Measurements from ENCODE around the gene APP.

Gene APP

GRCh38 chr21:25906587-25906986 is 264.0 kb downstream of the APP start:
- ATAC-seq, result no peak
- TF ChIP-seq GLIS3 (CRISPR knock-in tag; IDR thresholded peaks at IDR 0.05) (no peak), OSR1 (CRISPR knock-in tag; IDR thresholded peaks at IDR 0.05) (no peak), ZNF70 (CRISPR knock-in tag; IDR thresholded peaks at IDR 0.05) (no peak), BACH2 (CRISPR knock-in tag; IDR thresholded peaks at IDR 0.05; ENCODE audit: borderline replicate concordance) (no peak), RARB (CRISPR knock-in tag; IDR thresholded peaks at IDR 0.05) (no peak), TSHZ2 (CRISPR knock-in tag; IDR thresholded peaks at IDR 0.05) (no peak)

GRCh38 chr21:25905126-25905525 is 265.4 kb downstream of the APP start:
- ATAC-seq, result no peak

GRCh38 chr21:25904044-25904695 is 266.4 kb downstream of the APP start:
- peak; percentile 11; the same call in 2 of the 3 replicates for ATAC-seq
- TF ChIP-seq ZNF70 (CRISPR knock-in tag; IDR thresholded peaks at IDR 0.05) (no peak), ARNTL (CRISPR knock-in tag; IDR thresholded peaks at IDR 0.05; ENCODE audit: borderline replicate concordance, low read depth) (no peak), CSRNP3 (CRISPR knock-in tag; IDR thresholded peaks at IDR 0.05) (no peak), BACH2 (CRISPR knock-in tag; IDR thresholded peaks at IDR 0.05; ENCODE audit: borderline replicate concordance) (no peak), ZC3H10 (CRISPR knock-in tag; IDR thresholded peaks at IDR 0.05) (no peak), POU6F1 (CRISPR knock-in tag; IDR thresholded peaks at IDR 0.05; ENCODE audit: borderline replicate concordance, low read depth) (no peak), ZFP3 (CRISPR knock-in tag; IDR thresholded peaks at IDR 0.05) (no peak), ISL1 (CRISPR knock-in tag; IDR thresholded peaks at IDR 0.05) (no peak), TCF4 (CRISPR knock-in tag; IDR thresholded peaks at IDR 0.05; ENCODE audit: borderline replicate concordance) (no peak), OSR1 (CRISPR knock-in tag; IDR thresholded peaks at IDR 0.05) (no peak), TOX (CRISPR knock-in tag; IDR thresholded peaks at IDR 0.05; ENCODE audit: borderline replicate concordance) (no peak), CREB5 (CRISPR knock-in tag; IDR thresholded peaks at IDR 0.05; ENCODE audit: low read depth) (no peak), TSHZ2 (CRISPR knock-in tag; IDR thresholded peaks at IDR 0.05) (no peak), ZNF565 (CRISPR knock-in tag; conservative IDR thresholded peaks at IDR 0.05; ENCODE audit: low read depth) (no peak), PATZ1 (CRISPR knock-in tag; IDR thresholded peaks at IDR 0.05; ENCODE audit: borderline replicate concordance) (no peak), GLIS3 (CRISPR knock-in tag; IDR thresholded peaks at IDR 0.05) (no peak), ESRRG (CRISPR knock-in tag; IDR thresholded peaks at IDR 0.05) (no peak), RARB (CRISPR knock-in tag; IDR thresholded peaks at IDR 0.05) (no peak), CSDC2 (CRISPR knock-in tag; IDR thresholded peaks at IDR 0.05) (no peak)

More at GRCh38 chr21:25905126-25905525, 265.4 kb downstream of the APP start:
- TF ChIP-seq ZNF70 (CRISPR knock-in tag; IDR thresholded peaks at IDR 0.05) (no peak), ISL1 (CRISPR knock-in tag; IDR thresholded peaks at IDR 0.05) (no peak), PPARA (CRISPR knock-in tag; IDR thresholded peaks at IDR 0.05; ENCODE audit: borderline replicate concordance) (no peak), CSRNP3 (CRISPR knock-in tag; IDR thresholded peaks at IDR 0.05) (no peak), ZC3H10 (CRISPR knock-in tag; IDR thresholded peaks at IDR 0.05) (no peak), ESRRG (CRISPR knock-in tag; IDR thresholded peaks at IDR 0.05) (no peak)
